Endothelial cell (in vitro differentiated cells): ENCODE measurements around the gene CAPN8. TPM values are rescaled to one million over a fixed set of nuclear protein-coding genes. Genes with fewer than 3 reads are reported as not detected.

ENCODE experiments used
- DNase-seq: peaks from one replicate; pipeline ENCODE4 v3.0.0; 2021; ENCODE audit warnings: low spot score
- H3K27ac Mint-ChIP-seq: one replicate; pipeline ENCODE4 v1.8.0; 2021; ENCODE audit warnings: mixed read lengths, inconsistent platforms; ENCODE audit not compliant: unreplicated experiment
- H3K27me3 Mint-ChIP-seq: one replicate; pipeline ENCODE4 v1.8.0; 2021; ENCODE audit warnings: mild to moderate bottlenecking, moderate library complexity, mixed read lengths, inconsistent platforms; ENCODE audit not compliant: unreplicated experiment
- H3K36me3 Mint-ChIP-seq: one replicate; pipeline ENCODE4 v1.8.0; 2021; ENCODE audit warnings: mild to moderate bottlenecking, low read depth, mixed read lengths, inconsistent platforms; ENCODE audit not compliant: unreplicated experiment
- H3K4me1 Mint-ChIP-seq: one replicate; pipeline ENCODE4 v1.8.0; 2021; ENCODE audit warnings: mild to moderate bottlenecking, mixed read lengths, inconsistent platforms; ENCODE audit not compliant: unreplicated experiment
- H3K4me3 Mint-ChIP-seq: one replicate; pipeline ENCODE4 v1.8.0; 2021; ENCODE audit warnings: mild to moderate bottlenecking, mixed read lengths, inconsistent platforms; ENCODE audit not compliant: unreplicated experiment
- H3K9me3 Mint-ChIP-seq: one replicate; pipeline ENCODE4 v1.8.0; 2021; ENCODE audit warnings: mixed read lengths, inconsistent platforms; ENCODE audit not compliant: unreplicated experiment
- CTCF ChIP-seq: fragments of 200-600 bp; sonication (generic); IDR thresholded peaks from one replicate; pipeline ENCODE4 v1.5.0; 2021; ENCODE audit warnings: antibody characterized with exemption; ENCODE audit not compliant: unreplicated experiment
- total RNA-seq: library from RNA; stranded (reverse); fragmentation: NEBNext Ultra II Directional; extraction: Animal tissue kit (Norgen Biotek cat#: 25700); gene quantifications from one replicate; pipeline ENCODE4 v1.2.1, GENCODE V29; 2021; ENCODE audit not compliant: unreplicated experiment

Gene CAPN8
- total RNA-seq, 1 donor from 2014 or later = 0.13 TPM

GRCh38 chr1:223712850-223713474, 47.5 kb upstream of the CAPN8 start:
- no peak for TF ChIP-seq CTCF
- Mint-ChIP-seq H3K27ac (peak overlapping the region; percentile 67), H3K27me3 (peaks cover 12% of the 10 kb centered on the region), H3K4me3 (peak overlapping the region; percentile 96), H3K9me3 (no peaks in the 10 kb centered on the region), H3K4me1 (peaks cover 70% of the 10 kb centered on the region), H3K36me3 (peaks cover 20% of the 10 kb centered on the region)
- DNase-seq = peak; percentile 24

GRCh38 chr1:223712194-223712849, 46.8 kb upstream of the CAPN8 start, which contains the start of gene CAPN2:
TSS of gene CAPN2 (plus strand) at chr1:223712539. CDS start at chr1:223712641, 102 bp downstream.
- peak within 1 kb of the TSS; percentile 67 for H3K27ac Mint-ChIP-seq
- peak; percentile 82 for DNase-seq
- peaks cover 12% of the 10 kb centered on the region for H3K27me3 Mint-ChIP-seq
- peaks cover 73% of the 10 kb centered on the region for H3K4me1 Mint-ChIP-seq
- peak within 1 kb of the TSS; percentile 96 for H3K4me3 Mint-ChIP-seq
- TF ChIP-seq CTCF = peak; percentile 51
- H3K9me3 Mint-ChIP-seq = no peaks in the 10 kb centered on the region
- H3K36me3 Mint-ChIP-seq = peaks cover 17% of the 10 kb centered on the region

GRCh38 chr1:223711747-223712193, 46.3 kb upstream of the CAPN8 start:
- Mint-ChIP-seq H3K27me3 (peaks cover 10% of the 10 kb centered on the region), H3K4me3 (peak overlapping the region; percentile 80), H3K27ac (peak overlapping the region; percentile 30), H3K36me3 (peaks cover 12% of the 10 kb centered on the region), H3K9me3 (no peaks in the 10 kb centered on the region), H3K4me1 (peaks cover 70% of the 10 kb centered on the region)
- TF ChIP-seq CTCF = no peak
- no peak for DNase-seq

GRCh38 chr1:223711173-223711572, 45.7 kb upstream of the CAPN8 start:
- H3K27ac Mint-ChIP-seq = no peak overlapping the region
- H3K4me3 Mint-ChIP-seq = peak overlapping the region; percentile 80
- no peak for DNase-seq
- TF ChIP-seq CTCF = no peak
- peaks cover 68% of the 10 kb centered on the region for H3K4me1 Mint-ChIP-seq
- H3K9me3 Mint-ChIP-seq = no peaks in the 10 kb centered on the region
- peaks cover 10% of the 10 kb centered on the region for H3K27me3 Mint-ChIP-seq
- H3K36me3 Mint-ChIP-seq = peaks cover 7% of the 10 kb centered on the region
